ENCODE results near the gene ATP6V0E1. TPM values are rescaled to one million over a fixed set of nuclear protein-coding genes. Genes with fewer than 3 reads are reported as not detected.
"Not testable (repeated sequence)": the region's sequence is repeated elsewhere in the genome, so short reads cannot be mapped to it uniquely, and the experiment has no call there.

The ATP6V0E1 gene
- total RNA-seq, 1 donor from 2014 or later = 200 TPM

DNA sequence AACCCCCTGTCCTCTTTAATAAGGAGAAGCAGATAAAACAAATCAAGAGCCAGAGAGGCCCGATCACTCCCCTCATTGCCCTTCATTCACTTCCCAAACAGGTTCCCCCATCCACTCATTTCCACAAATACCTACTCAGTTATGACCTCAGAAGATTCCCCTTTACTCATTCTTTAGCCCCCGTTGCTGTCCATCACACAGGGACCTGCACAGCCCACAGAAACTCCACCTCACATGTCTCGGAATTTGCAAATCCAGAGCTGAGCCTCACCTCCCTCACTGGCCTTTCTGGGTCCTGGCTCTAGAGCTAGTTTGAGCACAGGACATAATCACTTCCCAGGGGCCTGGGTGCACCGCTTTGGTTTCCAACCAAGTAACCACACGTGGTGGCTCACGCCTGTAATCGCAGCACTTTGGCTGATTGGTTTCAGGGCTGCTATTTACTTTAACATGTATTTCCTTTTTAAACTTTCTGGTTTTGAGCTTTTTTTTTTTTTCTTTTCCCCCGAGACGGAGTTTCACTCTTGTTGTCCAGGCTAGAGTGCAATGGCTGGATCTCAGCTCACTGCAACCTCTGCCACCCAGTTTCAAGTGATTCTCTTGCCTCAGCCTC lies 17.8 kb downstream of the ATP6V0E1 start:
- no peak for DNase-seq (ENCODE audit: extremely low read depth, low read depth, low spot score)

DNA sequence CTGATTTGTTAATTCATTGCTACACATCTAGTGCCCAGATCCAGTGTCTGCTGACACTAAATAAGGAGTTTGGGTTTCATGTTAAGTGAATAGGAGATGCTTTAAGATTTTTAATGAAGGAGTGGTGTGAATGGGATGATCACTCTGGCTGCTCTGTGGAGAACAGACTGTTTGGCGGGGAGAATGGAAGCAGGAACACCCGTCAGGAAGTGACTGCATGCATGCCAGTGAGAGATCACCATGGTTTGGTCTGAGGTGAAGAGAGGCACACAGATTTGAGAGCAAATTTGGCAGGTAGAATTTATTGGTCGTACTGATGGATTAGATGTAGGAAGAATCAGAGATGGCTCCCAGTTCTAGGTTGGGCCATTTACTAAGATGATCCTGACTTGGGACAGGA lies 19.8 kb downstream of the ATP6V0E1 start:
- DNase-seq (ENCODE audit: extremely low read depth, low read depth, low spot score) = no peak

DNA sequence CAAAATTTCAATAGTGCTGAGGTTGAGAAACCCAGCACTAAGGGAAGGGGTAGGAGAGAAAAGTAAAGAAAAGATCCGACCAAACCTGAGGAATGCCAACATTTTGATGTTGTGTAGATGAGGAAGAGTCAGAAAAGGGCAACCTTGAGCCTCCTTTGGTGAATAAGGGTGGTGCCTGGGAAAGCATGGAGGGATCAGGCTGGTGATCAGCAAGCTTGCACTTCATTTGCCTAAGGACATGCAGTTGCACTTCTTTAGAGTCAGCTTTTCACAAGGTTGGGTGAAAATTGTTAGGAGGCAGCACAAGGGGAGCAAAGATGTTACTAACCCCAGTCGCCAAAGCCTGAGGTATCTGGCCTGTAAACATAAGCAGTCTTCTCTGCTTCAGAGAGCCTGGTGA lies 20.4 kb downstream of the ATP6V0E1 start:
- DNase-seq (ENCODE audit: extremely low read depth, low read depth, low spot score) = no peak

DNA sequence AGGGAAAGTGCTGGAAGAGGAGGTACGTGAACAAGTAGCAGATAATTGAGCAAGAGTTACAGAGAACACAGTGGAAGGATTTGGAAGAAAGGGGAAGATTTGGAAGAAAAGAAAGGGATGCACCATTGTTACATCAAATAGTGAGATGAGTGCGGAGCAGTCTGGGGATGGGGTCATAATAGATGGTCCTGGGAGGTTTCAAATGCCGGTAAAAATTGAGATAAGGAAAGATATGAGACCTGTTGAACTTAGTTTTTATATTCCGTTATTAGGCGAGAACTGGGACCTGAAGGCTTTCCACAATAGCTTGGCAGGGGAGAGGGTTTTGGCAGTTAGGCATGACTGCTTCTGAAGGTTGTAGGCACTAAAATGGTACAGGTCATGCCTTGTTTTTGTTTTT lies 20.9 kb downstream of the ATP6V0E1 start:
- no peak for DNase-seq (ENCODE audit: extremely low read depth, low read depth, low spot score)

DNA sequence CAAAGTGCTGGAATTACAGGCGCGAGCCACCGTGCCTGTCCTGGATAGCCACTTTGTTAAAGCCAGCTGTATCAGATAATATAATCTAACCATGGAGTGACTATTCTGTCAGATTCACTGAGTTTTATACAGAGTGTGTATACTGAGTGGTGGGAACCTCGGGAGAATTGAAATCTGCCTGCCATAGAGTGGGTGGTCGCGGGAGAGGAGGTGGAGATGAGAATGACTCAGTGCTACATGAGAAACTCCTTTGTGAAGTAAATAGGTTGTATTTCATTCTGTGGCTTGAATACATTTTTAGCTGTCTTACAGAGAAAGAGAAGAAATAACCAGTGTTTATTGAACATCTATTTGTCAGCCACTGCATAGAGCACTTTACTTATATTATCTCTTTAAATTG lies 26.4 kb downstream of the ATP6V0E1 start:
- no peak for DNase-seq (ENCODE audit: extremely low read depth, low read depth, low spot score)

DNA sequence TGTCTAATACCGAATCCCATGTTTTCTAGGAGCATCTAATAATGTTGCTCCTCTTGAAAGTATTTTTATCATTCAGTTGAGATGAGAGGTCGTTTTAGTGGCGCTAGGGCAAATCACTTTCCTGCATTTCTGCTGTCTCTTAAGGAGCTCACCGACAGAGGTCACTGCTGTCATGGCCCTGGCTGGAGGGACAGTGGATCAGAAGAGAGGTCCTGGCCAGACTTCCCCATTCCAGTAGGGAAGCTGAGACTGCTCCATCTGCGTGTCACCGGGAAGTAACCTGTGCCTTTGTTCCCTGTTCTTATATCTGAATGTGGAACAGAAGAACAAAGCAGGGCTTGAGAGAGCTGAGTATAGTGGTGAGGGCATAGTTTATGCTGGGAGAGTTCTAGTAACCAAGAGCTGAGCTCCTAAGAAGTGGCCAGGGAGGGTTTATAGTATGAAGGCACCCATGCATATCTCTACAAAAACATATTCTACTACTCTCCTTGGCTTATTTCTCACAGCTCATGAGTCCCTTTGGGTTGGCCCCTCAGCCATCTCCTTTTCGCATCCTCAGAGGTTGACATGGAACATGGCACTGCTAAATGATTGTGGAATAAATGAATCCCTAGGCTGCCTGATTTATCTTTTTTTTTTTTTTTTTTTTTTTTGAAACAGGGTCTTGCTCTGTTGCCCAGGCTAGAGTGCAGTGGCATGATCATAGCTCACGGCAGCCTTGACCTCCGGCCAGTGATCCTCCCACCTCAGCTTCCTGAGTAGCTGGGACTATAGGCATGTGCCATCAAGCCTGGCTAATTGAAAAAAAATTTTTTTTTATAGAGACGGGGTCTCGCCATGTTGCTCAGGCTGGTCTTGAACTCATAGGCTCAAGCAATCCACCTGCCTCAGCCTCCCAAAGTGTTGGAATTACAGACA lies 27.2 kb downstream of the ATP6V0E1 start:
- DNase-seq (ENCODE audit: extremely low read depth, low read depth, low spot score) = no peak

DNA sequence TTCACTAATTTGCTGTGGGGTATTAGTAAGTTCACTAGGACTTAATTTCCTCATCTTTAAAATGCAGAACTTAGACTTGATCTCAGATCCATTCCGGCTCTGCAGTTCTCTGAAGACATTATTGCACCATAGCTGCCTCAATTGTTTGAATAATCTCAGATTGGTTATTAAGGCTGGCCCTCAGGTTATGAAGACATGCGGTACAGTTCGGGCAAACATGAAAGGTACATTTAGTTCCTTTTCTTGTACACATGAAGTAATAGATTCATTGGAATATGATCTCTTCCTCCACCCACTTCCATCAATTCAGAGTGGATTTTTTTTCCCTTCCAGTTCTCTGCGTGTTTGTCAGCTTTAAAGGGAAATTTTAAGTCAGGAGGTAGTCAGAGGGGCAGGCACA lies 28.0 kb downstream of the ATP6V0E1 start:
- DNase-seq (ENCODE audit: extremely low read depth, low read depth, low spot score) = no peak

DNA sequence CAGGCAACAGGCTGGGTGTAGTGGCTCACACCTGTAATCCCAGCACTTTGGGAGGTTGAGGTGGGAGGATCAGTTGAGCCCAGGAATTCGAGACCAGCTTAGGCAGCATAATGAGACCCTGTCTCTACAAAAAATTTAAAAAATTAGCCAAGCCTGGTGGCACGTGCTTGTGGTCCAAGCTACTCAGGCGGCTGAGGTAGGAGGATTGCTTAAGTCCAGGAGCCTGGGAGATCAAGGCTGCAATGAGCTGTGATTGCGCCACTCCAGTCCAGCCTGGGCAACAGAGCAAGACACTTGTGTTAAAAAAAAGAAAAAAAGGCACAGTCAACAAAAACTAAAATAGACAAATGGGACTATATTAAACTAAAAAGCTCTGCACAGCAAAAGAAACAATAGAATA lies 29.3 kb downstream of the ATP6V0E1 start:
- DNase-seq (ENCODE audit: extremely low read depth, low read depth, low spot score) = no peak

DNA sequence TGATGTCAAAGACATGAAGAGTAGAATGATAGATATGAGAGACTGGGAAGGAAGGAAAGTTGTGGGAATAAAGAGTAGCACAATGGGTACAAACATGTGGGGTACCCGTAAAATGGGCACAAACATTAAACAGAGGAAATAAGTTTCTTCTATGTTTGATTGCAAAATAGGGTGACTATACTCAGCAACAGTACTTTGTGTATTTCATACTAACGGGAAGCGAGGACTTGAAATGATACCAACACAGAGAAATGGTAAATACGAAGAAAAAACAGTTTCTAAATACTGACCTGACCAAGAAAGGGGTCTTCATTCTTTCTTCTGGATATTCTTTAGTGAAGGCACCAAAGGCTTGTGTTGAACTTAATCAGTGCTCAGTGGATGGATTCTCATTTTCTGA lies 31.1 kb downstream of the ATP6V0E1 start:
- no peak for DNase-seq (ENCODE audit: extremely low read depth, low read depth, low spot score)

DNA sequence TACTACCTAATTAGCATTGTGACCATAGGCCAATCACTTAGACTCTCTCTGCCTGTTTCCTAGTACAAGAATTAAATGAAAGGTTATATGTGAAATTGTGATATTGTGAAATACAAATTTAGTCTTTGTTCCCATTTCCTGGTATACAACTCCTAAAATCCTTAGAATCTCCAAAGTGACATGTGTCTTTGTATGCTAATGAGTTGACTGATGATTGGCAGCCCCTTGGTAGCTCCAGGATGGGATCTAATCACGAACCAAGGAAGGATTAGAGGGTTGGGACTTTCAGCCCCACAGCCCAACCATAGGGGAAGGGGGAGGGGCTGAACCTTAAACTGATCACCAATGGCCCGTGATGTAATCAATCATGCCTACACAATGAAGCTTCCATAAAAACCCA lies 31.6 kb downstream of the ATP6V0E1 start:
- no peak for DNase-seq (ENCODE audit: extremely low read depth, low read depth, low spot score)

DNA sequence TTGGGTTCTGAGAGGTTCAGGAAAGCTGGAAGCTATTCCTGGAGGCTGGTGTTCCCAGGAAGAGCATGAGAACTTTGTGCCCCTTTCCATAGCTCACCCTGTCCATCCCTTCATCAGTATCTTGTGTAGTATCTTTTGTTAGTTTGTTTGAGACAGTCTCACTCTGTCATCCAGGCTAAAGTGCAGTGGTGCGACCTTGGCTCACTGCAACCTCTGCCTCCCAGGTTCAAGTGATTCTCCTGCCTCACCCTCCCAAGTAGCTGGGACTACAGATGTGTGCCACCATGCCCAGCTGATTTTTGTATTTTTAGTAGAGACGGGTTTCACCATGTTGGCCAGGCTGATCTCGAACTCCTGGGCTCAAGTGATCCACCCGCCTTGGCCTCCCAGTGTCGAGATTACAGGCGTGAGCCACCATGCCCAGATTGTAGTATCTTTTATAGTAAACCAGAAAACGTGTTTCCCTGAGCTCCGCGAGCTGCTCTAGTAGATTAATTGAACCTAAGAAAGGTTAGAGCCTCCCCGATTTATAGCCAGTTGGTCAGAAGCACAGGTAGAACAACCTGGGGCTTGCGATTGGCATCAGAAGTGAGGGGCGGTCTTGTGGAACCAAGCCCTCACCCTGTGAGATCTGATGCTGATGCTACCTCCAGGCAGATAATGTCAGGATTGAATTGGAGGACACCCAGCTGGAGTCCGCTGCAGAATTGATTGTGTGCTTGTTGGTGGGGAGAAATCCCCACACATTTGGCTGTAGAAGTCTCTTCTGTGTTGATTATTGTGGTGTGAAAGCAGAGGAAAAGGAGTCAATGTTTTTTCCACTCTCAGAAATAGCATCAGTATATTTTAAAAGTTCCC lies 32.3 kb downstream of the ATP6V0E1 start:
- DNase-seq (ENCODE audit: extremely low read depth, low read depth, low spot score) = no peak

DNA sequence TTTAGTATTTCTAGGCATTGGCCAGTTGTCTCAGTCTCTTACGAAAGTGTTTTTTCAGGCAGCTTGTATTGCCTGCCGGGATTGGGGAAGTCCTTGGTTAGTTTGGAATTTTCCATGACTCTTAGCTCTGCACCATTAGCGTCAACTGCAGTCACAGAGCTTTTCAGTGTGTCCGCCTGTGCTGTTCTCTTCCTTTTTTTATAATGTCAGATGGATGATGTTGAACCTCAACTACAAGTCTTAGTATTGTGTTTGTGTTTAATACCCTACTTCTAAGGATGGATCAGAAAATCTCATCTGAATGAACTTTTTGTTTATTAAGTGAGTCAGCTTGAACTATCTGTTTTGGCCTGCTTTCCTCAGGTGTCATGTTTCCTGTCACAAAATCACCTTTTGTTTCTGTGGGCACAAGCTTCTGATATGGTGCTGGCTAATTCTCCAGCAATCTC lies 33.1 kb downstream of the ATP6V0E1 start:
- DNase-seq (ENCODE audit: extremely low read depth, low read depth, low spot score) = no peak

DNA sequence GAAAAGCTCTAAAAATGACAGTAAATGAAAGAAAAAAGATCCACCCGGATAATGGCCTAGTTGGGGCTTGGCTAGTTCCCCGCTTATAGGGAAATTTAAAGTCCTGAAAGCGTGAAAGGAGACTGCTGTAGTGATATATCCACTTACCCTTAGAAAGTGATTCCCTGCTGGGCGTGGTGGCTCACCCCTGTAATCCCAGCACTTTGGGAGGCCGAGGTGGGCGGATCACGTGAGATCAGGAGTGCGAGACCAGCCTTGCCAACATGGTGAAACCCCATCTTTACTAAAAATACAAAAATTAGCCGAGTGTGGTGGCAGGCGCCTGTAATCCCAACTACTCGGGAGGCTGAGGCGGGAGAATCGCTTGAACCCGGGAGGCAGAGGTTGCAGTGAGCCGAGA lies 33.5 kb downstream of the ATP6V0E1 start:
- not testable (repeated sequence) for DNase-seq (ENCODE audit: extremely low read depth, low read depth, low spot score)

DNA sequence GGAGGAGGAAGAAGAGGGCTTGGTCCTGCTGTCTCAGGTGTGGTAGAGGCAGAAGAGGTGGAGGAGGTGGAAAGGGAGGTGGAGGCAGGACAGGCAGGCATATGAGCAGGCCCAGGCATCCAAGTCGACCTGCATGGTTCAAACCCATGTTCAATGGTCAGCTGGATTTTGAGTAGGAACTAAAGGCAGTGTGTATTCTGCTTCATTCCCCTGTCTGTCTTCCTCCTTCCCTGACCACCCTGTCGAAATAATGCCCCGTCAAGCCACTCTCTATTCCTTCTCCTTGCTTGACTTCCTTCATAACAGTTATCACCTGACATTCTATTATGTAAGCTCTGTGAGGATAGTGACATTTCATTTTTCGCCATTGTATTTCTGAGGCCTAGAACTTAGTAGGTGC lies 34.8 kb downstream of the ATP6V0E1 start:
- DNase-seq (ENCODE audit: extremely low read depth, low read depth, low spot score) = no peak

DNA sequence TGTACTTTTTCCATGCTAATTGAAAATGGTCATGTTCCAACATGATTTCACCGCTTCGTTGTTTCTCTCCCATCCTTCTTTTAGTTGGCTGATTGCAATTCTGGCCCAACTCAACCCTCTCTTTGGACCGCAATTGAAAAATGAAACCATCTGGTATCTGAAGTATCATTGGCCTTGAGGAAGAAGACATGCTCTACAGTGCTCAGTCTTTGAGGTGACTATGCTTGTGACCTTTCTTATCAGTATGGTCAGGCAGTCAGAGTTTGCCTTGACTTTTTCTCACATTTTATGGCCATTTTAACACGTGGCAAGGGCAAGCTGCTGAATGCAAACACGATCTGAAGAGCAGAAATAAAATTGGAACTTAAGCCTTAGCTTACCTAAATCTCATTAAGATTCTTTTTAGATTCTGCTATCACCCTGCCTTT lies 36.6 kb downstream of the ATP6V0E1 start:
- no peak for DNase-seq (ENCODE audit: extremely low read depth, low read depth, low spot score)

DNA sequence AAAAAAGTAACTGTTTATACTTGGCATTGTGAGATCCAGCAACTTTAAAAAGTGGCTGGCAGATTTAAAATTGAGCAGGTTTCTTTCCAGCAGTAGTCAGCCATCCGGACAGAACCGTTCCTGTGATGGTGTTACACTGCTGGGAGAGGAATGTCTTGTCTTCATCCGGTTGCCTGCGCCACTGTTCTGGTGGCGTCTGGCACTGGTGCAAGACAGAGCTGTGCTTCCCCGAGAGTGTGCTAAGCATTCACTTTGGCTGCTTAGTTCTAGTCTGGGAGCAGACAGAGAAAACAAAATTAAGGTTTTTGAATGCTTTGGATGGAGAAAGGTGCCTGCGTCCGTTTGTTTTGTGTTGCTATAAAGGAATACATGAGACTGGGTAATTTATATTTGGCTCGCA lies 37.1 kb downstream of the ATP6V0E1 start:
- no peak for DNase-seq (ENCODE audit: extremely low read depth, low read depth, low spot score)

DNA sequence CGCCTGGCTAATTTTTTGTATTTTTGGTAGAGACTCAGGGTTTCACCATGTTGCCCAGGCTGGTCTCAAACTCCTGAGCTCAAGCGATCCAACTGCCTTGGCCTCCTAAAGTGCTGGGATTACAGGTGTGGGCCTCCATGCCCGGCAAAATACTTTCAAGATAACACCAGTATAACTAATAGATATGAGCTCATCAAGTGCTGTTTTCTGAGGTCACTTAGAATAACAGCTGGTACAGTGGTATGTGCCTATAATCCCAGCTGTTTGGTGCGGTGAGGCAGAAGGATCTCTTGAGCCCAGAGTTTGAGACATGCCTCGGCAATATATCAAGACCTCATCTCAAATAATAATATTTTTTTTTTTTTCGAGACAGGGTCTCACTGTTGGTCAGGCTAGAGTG lies 42.1 kb downstream of the ATP6V0E1 start:
- no peak for DNase-seq (ENCODE audit: extremely low read depth, low read depth, low spot score)

DNA sequence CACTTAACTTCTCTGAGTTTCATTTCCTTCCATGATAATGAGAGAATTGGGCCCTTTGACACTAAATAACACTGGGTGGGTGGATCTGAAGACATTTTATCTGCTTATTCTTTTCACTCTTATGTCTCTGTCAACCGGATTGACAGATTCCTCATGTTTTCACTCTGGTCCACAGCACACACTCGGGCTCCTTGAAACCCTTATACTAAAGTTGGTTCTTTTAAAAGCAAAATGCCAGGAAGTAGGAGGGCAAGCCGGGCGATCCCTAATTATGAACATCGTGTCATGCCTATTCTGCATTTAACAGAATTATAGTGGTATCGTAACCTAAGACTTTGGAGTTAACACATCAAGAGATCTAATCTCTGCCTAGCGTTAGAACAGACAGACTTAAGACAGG lies 44.3 kb downstream of the ATP6V0E1 start:
- no peak for DNase-seq (ENCODE audit: extremely low read depth, low read depth, low spot score)

DNA sequence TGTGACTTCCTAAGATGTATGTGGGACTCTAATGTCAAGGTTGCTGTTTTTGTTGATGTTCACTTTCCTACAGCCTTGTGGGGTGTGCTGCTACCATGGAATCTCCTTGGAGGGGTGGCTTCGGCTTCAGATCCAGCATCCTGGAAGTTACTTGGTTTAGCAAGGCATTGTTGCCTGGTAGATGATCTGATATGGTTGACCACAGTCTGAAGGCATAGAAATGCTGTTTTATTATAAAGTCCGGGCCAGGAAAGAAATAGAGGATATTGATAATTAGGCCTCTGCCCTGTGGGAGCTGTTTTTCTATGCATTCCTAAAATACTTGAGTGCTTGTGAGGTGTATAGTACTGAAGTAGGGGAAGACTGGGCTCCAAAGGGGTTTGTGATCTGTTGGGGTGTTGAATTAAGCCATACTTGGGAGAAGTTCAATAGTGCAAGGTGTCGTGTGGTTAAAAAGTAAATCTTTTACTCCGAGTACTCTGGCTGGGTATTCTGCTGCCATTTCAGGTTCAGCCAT lies 45.3 kb downstream of the ATP6V0E1 start:
- no peak for DNase-seq (ENCODE audit: extremely low read depth, low read depth, low spot score)

DNA sequence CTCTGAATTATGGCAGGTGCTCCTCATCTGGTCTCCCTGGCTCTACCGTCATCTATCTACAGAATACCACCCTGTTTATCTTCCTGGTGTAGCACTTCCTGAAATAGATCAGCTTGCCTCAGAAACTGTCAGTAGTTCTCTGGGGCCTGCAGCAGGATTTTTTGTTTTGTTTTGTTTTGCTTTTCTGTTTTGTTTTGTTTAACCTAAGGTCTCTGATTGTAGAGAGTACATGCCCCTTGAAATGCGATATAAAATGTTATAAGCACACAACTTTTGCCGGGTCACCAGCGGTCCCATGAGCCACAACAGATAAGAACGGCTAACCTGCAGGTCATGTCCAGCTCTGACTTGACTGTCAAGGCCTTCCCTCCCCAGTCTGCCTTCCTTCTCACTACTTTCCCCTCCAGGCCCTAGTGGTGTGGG lies 45.9 kb downstream of the ATP6V0E1 start:
- DNase-seq (ENCODE audit: extremely low read depth, low read depth, low spot score) = no peak

DNA sequence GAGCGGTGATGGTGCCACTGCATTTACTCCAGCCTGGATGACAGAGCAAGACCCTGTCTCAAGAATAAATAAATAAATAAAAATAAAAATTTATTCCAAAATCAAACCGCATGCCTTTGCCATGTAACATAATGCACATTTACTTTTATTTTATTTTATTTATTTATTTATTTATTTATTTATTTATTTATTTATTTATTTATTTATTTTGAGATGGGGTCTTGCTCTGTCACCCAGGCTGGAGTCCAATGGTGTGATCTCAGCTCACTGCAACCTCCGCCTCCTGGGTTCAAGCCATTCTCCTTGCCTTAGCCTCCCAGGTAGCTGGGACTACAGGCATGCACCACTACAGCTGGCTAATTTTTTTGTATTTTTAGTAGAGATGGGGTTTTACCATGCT lies 48.5 kb downstream of the ATP6V0E1 start:
- not testable (repeated sequence) for DNase-seq (ENCODE audit: extremely low read depth, low read depth, low spot score)

Measured in glomerular endothelial cell (primary cell).